ENCODE measurements around the gene VTI1B. TPM values are rescaled to one million over a fixed set of nuclear protein-coding genes. Genes with fewer than 3 reads are reported as not detected.
A peak's percentile ranks its signal among the peaks of the same experiment; 100 is the strongest.

Gene VTI1B
- total and polyA plus RNA-seq, 2 donors (not counting 3 experiments of a cell fraction or from before 2014, with no cell fraction given): 23.8 to 90.0 TPM

DNA sequence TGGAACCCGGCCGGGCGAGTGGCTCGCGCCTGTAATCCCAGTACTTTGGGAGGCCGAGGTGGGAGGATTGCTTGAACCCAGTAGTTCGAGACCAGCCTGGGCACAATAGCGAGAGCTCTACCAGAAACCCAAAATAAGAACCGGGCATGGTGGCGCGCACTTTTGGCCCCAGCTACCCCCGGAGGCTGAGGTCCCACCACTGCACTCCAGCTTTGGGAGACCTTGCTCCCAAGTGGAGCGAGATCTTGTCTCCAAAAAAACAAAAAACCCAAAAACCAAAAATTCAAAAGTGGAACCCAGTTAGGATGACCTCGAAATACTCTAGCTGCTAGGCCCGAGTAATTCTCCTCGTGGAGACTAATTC lies 769 bp upstream of the VTI1B start:
- peak; percentile 8 for DNase-seq (ENCODE audit: low read depth, low spot score)
- Histone ChIP-seq H3K4me3 (replicated peaks in 1 of 3; ENCODE audit: insufficient read depth in 1 of 3, low read depth in 1 of 3, low read length in 3 of 3) (peak overlapping the region; percentile 2 to 99 (median 88)), H2AFZ (ENCODE audit: low read depth, low read length) (peak overlapping the region; percentile 76), H3K79me2 (ENCODE audit: control insufficient read depth, insufficient read depth, low read length) (peaks cover 41% of the 10 kb centered on the region), H3K9ac (replicated peaks; ENCODE audit: extremely low read depth, insufficient read depth, low read length) (peak overlapping the region; percentile 94), H3K27me3 (ENCODE audit: control insufficient read depth in 2 of 2, insufficient read depth in 2 of 2, low read length in 2 of 2) (no peaks in the 10 kb centered on the region), H3K9me3 (replicated peaks; ENCODE audit: control insufficient read depth, insufficient read depth, low read length) (no peaks in the 10 kb centered on the region), H3K4me1 (ENCODE audit: control insufficient read depth, extremely low read depth, insufficient read depth, low read length) (peaks cover 24% of the 10 kb centered on the region), H3K4me2 (ENCODE audit: insufficient read depth, low read length) (peak overlapping the region; percentile 49), H4K20me1 (replicated peaks; ENCODE audit: control insufficient read depth, extremely low read depth, insufficient read depth, low read length) (peaks cover 5% of the 10 kb centered on the region), H3K9me1 (replicated peaks; ENCODE audit: control insufficient read depth, extremely low read depth, insufficient read depth, low read length) (no peaks in the 10 kb centered on the region), H3K27ac (ENCODE audit: insufficient read depth, low read depth, low read length) (peak overlapping the region; percentile 83), H3K36me3 (ENCODE audit: control insufficient read depth in 2 of 2, extremely low read depth in 1 of 2, insufficient read depth in 2 of 2, low read length in 2 of 2) (peaks cover 2% of the 10 kb centered on the region in 2 experiments)
- intact Hi-C loops (cut with micrococcal nuclease): loop anchor here (2.0 kb wide), 1 partner anchor 30 kb away; no protein-coding TSS in a partner anchor
- FAIRE-seq: no peak
- dilution Hi-C loops (cut with MboI; ENCODE audit: extremely low pct_ligation_motif_present, low sequenced_read_pairs): no loop called here
- ChIA-PET CTCF (interaction anchor here (0.7 to 15.5 kb wide), 7 partner anchors 8 to 55 kb away, joined by 3 to 437 read pairs (median 6); partner anchors contain the start of genes ARG2, RDH11 and RDH12), POLR2A (interaction anchor here (0.9 kb wide), 1 partner anchor 75 kb away, joined by 3 read pairs; the partner anchor contains the start of gene PIGH)
- TF ChIP-seq POLR2A (IDR thresholded peaks at IDR 0.05; ENCODE audit: low read depth, low read length) (no peak), JUN (IDR thresholded peaks at IDR 0.05; ENCODE audit: borderline replicate concordance, insufficient read depth, insufficient read length, low read depth) (no peak), POLR2AphosphoS5 (IDR thresholded peaks at IDR 0.05; ENCODE audit: insufficient read depth, low read depth, low read length) (no peak), MYC (IDR thresholded peaks at IDR 0.05; ENCODE audit: low read depth, low read length) (no peak), EZH2 (IDR thresholded peaks at IDR 0.05; ENCODE audit: borderline replicate concordance, low read depth, low read length, severe bottlenecking) (no peak), FOS (IDR thresholded peaks at IDR 0.05; ENCODE audit: borderline replicate concordance, insufficient read depth, low read length) (no peak), GATA2 (IDR thresholded peaks at IDR 0.05; ENCODE audit: insufficient read depth, insufficient read length, low read depth, low read length) (no peak)
- TF ChIP-seq, protein P1, sequence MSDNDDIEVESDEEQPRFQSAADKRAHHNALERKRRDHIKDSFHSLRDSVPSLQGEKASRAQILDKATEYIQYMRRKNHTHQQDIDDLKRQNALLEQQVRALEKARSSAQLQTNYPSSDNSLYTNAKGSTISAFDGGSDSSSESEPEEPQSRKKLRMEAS (IDR thresholded peaks at IDR 0.05; ENCODE audit: insufficient read depth, insufficient read length): no peak
- TF ChIP-seq, protein P2, sequence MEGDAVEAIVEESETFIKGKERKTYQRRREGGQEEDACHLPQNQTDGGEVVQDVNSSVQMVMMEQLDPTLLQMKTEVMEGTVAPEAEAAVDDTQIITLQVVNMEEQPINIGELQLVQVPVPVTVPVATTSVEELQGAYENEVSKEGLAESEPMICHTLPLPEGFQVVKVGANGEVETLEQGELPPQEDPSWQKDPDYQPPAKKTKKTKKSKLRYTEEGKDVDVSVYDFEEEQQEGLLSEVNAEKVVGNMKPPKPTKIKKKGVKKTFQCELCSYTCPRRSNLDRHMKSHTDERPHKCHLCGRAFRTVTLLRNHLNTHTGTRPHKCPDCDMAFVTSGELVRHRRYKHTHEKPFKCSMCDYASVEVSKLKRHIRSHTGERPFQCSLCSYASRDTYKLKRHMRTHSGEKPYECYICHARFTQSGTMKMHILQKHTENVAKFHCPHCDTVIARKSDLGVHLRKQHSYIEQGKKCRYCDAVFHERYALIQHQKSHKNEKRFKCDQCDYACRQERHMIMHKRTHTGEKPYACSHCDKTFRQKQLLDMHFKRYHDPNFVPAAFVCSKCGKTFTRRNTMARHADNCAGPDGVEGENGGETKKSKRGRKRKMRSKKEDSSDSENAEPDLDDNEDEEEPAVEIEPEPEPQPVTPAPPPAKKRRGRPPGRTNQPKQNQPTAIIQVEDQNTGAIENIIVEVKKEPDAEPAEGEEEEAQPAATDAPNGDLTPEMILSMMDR (IDR thresholded peaks at IDR 0.05; ENCODE audit: extremely low read depth in 1 of 2, insufficient read depth in 1 of 2, low read depth in 1 of 2, low read length in 2 of 2): no peak
- BruUV-seq (replicated peaks): TSS peak; percentile 67

Measured in endothelial cell of umbilical vein (primary cell).